ENCODE results near the gene HIPK2.

The HIPK2 gene

GRCh38 chr7:139798892-139799291 is 21.1 kb upstream of the HIPK2 start:
- no peak for TF ChIP-seq ZBTB7A (IDR thresholded peaks at IDR 0.05; ENCODE audit: low read depth)

GRCh38 chr7:139798221-139798620 is 20.4 kb upstream of the HIPK2 start:
- no peak for TF ChIP-seq ZBTB7A (IDR thresholded peaks at IDR 0.05; ENCODE audit: low read depth)

- TF ChIP-seq YY1 (IDR thresholded peaks at IDR 0.05; ENCODE audit: low read depth) = no peak
- no peak for TF ChIP-seq TCF12 (IDR thresholded peaks at IDR 0.05; ENCODE audit: low read depth)
- no peak for TF ChIP-seq CREB1 (IDR thresholded peaks at IDR 0.05; ENCODE audit: low read depth)
- TF ChIP-seq RAD21 (IDR thresholded peaks at IDR 0.05; ENCODE audit: low read depth) = no peak
- TF ChIP-seq EGR1 (IDR thresholded peaks at IDR 0.05) = no peak
- no peak for TF ChIP-seq NFIC (IDR thresholded peaks at IDR 0.05)
- no peak for TF ChIP-seq TEAD4 (IDR thresholded peaks at IDR 0.05)
- TF ChIP-seq FOXM1 (IDR thresholded peaks at IDR 0.05; ENCODE audit: borderline replicate concordance, low read depth) = no peak
- no peak for TF ChIP-seq ZBTB7A (IDR thresholded peaks at IDR 0.05; ENCODE audit: low read depth)
- no peak for TF ChIP-seq TAF1 (IDR thresholded peaks at IDR 0.05; ENCODE audit: low read depth)
- no peak for TF ChIP-seq CEBPB (IDR thresholded peaks at IDR 0.05)
- no peak for TF ChIP-seq REST (IDR thresholded peaks at IDR 0.05; ENCODE audit: low read depth)
- TF ChIP-seq EP300 (IDR thresholded peaks at IDR 0.05; ENCODE audit: borderline replicate concordance) = no peak
- no peak for TF ChIP-seq USF1 (IDR thresholded peaks at IDR 0.05)
- TF ChIP-seq MAX (IDR thresholded peaks at IDR 0.05) = no peak
Measured at GRCh38 chr7:139797607-139798006, 19.8 kb upstream of the HIPK2 start.

- TF ChIP-seq TEAD4 (IDR thresholded peaks at IDR 0.05) (no peak), REST (IDR thresholded peaks at IDR 0.05; ENCODE audit: low read depth) (no peak), NFIC (IDR thresholded peaks at IDR 0.05) (no peak), CEBPB (IDR thresholded peaks at IDR 0.05) (no peak), CREB1 (IDR thresholded peaks at IDR 0.05; ENCODE audit: low read depth) (no peak), EGR1 (IDR thresholded peaks at IDR 0.05) (no peak), FOXM1 (IDR thresholded peaks at IDR 0.05; ENCODE audit: borderline replicate concordance, low read depth) (no peak), ZBTB7A (IDR thresholded peaks at IDR 0.05; ENCODE audit: low read depth) (no peak), MAX (IDR thresholded peaks at IDR 0.05) (no peak), TAF1 (IDR thresholded peaks at IDR 0.05; ENCODE audit: low read depth) (no peak), RAD21 (IDR thresholded peaks at IDR 0.05; ENCODE audit: low read depth) (no peak), USF1 (IDR thresholded peaks at IDR 0.05) (no peak), YY1 (IDR thresholded peaks at IDR 0.05; ENCODE audit: low read depth) (no peak), EP300 (IDR thresholded peaks at IDR 0.05; ENCODE audit: borderline replicate concordance) (no peak), TCF12 (IDR thresholded peaks at IDR 0.05; ENCODE audit: low read depth) (no peak)
Measured at GRCh38 chr7:139791316-139791715, 13.5 kb upstream of the HIPK2 start.

- no peak for TF ChIP-seq EGR1 (IDR thresholded peaks at IDR 0.05)
- no peak for TF ChIP-seq YY1 (IDR thresholded peaks at IDR 0.05; ENCODE audit: low read depth)
- TF ChIP-seq RAD21 (IDR thresholded peaks at IDR 0.05; ENCODE audit: low read depth) = no peak
- TF ChIP-seq TEAD4 (IDR thresholded peaks at IDR 0.05) = no peak
Measured at GRCh38 chr7:139784648-139785047, 6.8 kb upstream of the HIPK2 start.

- TF ChIP-seq NFIC (IDR thresholded peaks at IDR 0.05) = no peak
- TF ChIP-seq EP300 (IDR thresholded peaks at IDR 0.05; ENCODE audit: borderline replicate concordance) = no peak
- TF ChIP-seq TCF12 (IDR thresholded peaks at IDR 0.05; ENCODE audit: low read depth) = no peak
- TF ChIP-seq CREB1 (IDR thresholded peaks at IDR 0.05; ENCODE audit: low read depth) = no peak
- no peak for TF ChIP-seq EGR1 (IDR thresholded peaks at IDR 0.05)
Measured at GRCh38 chr7:139783647-139784385, 6.0 kb upstream of the HIPK2 start.

GRCh38 chr7:139782932-139783331 is 5.1 kb upstream of the HIPK2 start:
- TF ChIP-seq MAX (IDR thresholded peaks at IDR 0.05) = no peak
- TF ChIP-seq FOXM1 (IDR thresholded peaks at IDR 0.05; ENCODE audit: borderline replicate concordance, low read depth) = no peak
- no peak for TF ChIP-seq TEAD4 (IDR thresholded peaks at IDR 0.05)
